ENCODE data around the gene GAS7. TPM values are rescaled to one million over a fixed set of nuclear protein-coding genes. Genes with fewer than 3 reads are reported as not detected.

Gene GAS7
- total RNA-seq, 4 donors from 2014 or later = 242 to 309 (median 264) TPM

- Histone ChIP-seq H3K9me3 (peaks cover 0 to 26% (median 2%) of the 10 kb centered on the region in 4 donors), H3K36me3 (peaks cover 0 to 12% (median 0%) of the 10 kb centered on the region in 3 donors), H3K27me3 (no peaks in the 10 kb centered on the region), H3K4me3 (no peak overlapping the region), H3K27ac (no peak overlapping the region), H3K4me1 (peaks cover 0 to 12% (median 4%) of the 10 kb centered on the region in 4 donors)
- TF ChIP-seq CTCF (IDR thresholded peaks at IDR 0.05) (no peak), POLR2A (IDR thresholded peaks at IDR 0.05) (no peak), EP300 (IDR thresholded peaks at IDR 0.05) (no peak)
- no peak for DNase-seq (ENCODE audit: low spot score in 2 of 2)
- 73 to 81% methylated on average over 5 of the region's 5 CpGs for WGBS, 2 donors
Measured at GRCh38 chr17:10192461-10192860, 5.9 kb downstream of the GAS7 start.

- Histone ChIP-seq H3K4me3 (no peak overlapping the region), H3K27ac (no peak overlapping the region), H3K36me3 (no peaks in the 10 kb centered on the region), H3K9me3 (peaks cover 0 to 6% (median 0%) of the 10 kb centered on the region in 4 donors), H3K4me1 (no peaks in the 10 kb centered on the region), H3K27me3 (no peaks in the 10 kb centered on the region)
- WGBS, 2 donors = 67 to 85% methylated on average over 5 of the region's 5 CpGs
- DNase-seq (ENCODE audit: low spot score in 2 of 2) = no peak
- no peak for TF ChIP-seq POLR2A (IDR thresholded peaks at IDR 0.05)
- TF ChIP-seq EP300 (IDR thresholded peaks at IDR 0.05) = no peak
- no peak for TF ChIP-seq CTCF (IDR thresholded peaks at IDR 0.05)
Measured at GRCh38 chr17:10187456-10187855, 10.9 kb downstream of the GAS7 start.

DNA sequence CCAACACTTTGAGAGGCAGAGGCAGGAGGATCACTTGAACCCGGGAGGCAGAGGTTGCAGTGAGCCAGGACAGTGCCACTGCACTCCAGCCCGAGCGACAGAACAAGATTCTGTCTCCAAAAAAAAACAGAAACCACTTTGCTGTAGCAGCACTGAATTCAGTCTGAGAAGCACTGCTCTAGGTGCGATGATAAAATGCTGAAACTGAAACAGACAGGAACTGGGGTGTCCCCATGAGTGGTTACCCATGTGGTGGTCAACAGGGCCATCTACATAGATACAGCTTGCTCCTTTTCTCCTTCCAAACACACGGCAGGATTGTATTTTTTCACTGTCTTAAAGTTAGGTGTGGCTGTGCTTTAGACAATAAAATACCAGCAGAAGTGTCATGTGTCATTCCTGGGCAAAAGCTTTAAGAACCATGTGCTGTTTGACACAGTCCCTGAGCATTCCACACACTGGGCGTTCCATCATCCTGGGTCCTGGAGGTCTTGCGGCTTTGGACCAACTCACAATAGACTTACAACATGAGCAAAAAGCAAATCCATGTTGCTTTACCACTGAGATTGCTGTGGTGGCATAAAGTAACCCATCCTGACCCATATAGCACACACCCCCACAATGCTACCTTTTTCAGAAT, 11.5 kb downstream of the GAS7 start:
- Histone ChIP-seq H3K27me3 (no peaks in the 10 kb centered on the region), H3K27ac (no peak overlapping the region), H3K36me3 (no peaks in the 10 kb centered on the region), H3K4me3 (no peak overlapping the region), H3K4me1 (no peaks in the 10 kb centered on the region), H3K9me3 (no peaks in the 10 kb centered on the region)
- 81 to 84% methylated on average over 7 of the region's 7 CpGs for WGBS, 2 donors
- DNase-seq (ENCODE audit: low spot score in 2 of 2) = no peak
- no peak for TF ChIP-seq POLR2A (IDR thresholded peaks at IDR 0.05)
- no peak for TF ChIP-seq CTCF (IDR thresholded peaks at IDR 0.05)
- TF ChIP-seq EP300 (IDR thresholded peaks at IDR 0.05) = no peak

- WGBS, 2 donors = 59 to 68% methylated on average over 8 of the region's 8 CpGs
- H3K4me3 ChIP-seq = no peak overlapping the region
- H3K36me3 ChIP-seq = no peaks in the 10 kb centered on the region
- no peaks in the 10 kb centered on the region for H3K9me3 ChIP-seq
- H3K27ac ChIP-seq = no peak overlapping the region
- no peaks in the 10 kb centered on the region for H3K27me3 ChIP-seq
- no peak for DNase-seq (ENCODE audit: low spot score in 2 of 2)
- TF ChIP-seq CTCF (IDR thresholded peaks at IDR 0.05) (no peak), POLR2A (IDR thresholded peaks at IDR 0.05) (no peak), EP300 (IDR thresholded peaks at IDR 0.05) (no peak)
- H3K4me1 ChIP-seq = peaks cover 0 to 7% (median 0%) of the 10 kb centered on the region in 4 donors
Measured at GRCh38 chr17:10183931-10184930, 14.2 kb downstream of the GAS7 start.

DNA sequence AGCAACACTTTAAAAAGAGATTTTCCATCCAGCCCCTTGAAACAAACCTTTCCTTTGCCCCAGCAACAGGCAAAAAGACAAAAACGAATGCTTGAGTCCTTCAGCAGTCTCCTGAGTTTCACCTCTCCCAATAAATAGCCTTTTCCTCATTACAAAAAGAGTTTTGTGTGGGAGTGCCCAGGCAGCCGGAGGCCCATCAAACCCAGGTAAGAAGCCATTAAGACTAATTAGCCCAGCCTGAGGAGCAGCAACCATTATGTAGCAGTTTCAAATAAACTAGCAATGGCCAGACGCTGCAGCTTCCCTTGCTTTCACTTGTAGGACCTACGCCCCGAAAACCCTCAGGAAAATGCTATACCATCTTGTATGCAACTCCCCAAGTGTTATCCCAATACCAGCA, 15.6 kb downstream of the GAS7 start:
- 89 to 90% methylated on average over 5 of the region's 5 CpGs for WGBS, 2 donors
- H3K27ac ChIP-seq = no peak overlapping the region

More for the DNA sequence above, 15.6 kb downstream of the GAS7 start:
- H3K4me1 ChIP-seq = peaks cover 0 to 19% (median 2%) of the 10 kb centered on the region in 4 donors
- no peak for DNase-seq (ENCODE audit: low spot score in 2 of 2)
- no peak for TF ChIP-seq CTCF (IDR thresholded peaks at IDR 0.05)
- no peak for TF ChIP-seq EP300 (IDR thresholded peaks at IDR 0.05)
- no peak for TF ChIP-seq POLR2A (IDR thresholded peaks at IDR 0.05)
- H3K36me3 ChIP-seq = no peaks in the 10 kb centered on the region
- H3K9me3 ChIP-seq = no peaks in the 10 kb centered on the region
- H3K4me3 ChIP-seq = no peak overlapping the region
- no peaks in the 10 kb centered on the region for H3K27me3 ChIP-seq

Measured in tibial nerve (tissue), 4 donors.